ENCODE results near the gene FAM234B. TPM values are rescaled to one million over a fixed set of nuclear protein-coding genes. Genes with fewer than 3 reads are reported as not detected.

Gene FAM234B
- total RNA-seq, 1 experiment from 2014 or later: 2.7 TPM

- H3K36me3 Mint-ChIP-seq (ENCODE audit: insufficient read depth, unreplicated experiment): no peaks in the 10 kb centered on the region
- no peaks in the 10 kb centered on the region for H3K9me3 Mint-ChIP-seq (ENCODE audit: low read depth, unreplicated experiment)
- DNase-seq: no peak
- no peak overlapping the region for H3K27ac Mint-ChIP-seq (ENCODE audit: unreplicated experiment)
- BruUV-seq (replicated peaks): no TSS peak
- H3K4me3 Mint-ChIP-seq (ENCODE audit: low read depth, unreplicated experiment): no peak overlapping the region
- TF ChIP-seq, protein P1, sequence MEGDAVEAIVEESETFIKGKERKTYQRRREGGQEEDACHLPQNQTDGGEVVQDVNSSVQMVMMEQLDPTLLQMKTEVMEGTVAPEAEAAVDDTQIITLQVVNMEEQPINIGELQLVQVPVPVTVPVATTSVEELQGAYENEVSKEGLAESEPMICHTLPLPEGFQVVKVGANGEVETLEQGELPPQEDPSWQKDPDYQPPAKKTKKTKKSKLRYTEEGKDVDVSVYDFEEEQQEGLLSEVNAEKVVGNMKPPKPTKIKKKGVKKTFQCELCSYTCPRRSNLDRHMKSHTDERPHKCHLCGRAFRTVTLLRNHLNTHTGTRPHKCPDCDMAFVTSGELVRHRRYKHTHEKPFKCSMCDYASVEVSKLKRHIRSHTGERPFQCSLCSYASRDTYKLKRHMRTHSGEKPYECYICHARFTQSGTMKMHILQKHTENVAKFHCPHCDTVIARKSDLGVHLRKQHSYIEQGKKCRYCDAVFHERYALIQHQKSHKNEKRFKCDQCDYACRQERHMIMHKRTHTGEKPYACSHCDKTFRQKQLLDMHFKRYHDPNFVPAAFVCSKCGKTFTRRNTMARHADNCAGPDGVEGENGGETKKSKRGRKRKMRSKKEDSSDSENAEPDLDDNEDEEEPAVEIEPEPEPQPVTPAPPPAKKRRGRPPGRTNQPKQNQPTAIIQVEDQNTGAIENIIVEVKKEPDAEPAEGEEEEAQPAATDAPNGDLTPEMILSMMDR (IDR thresholded peaks at IDR 0.05; ENCODE audit: unreplicated experiment): no peak
- CTCF ChIA-PET: no interaction called here
- intact Hi-C loops (cut with micrococcal nuclease; ENCODE audit: unreplicated experiment): no loop called here
- peaks cover 63% of the 10 kb centered on the region for H3K27me3 Mint-ChIP-seq (ENCODE audit: unreplicated experiment)
- no peaks in the 10 kb centered on the region for H3K4me1 Mint-ChIP-seq (ENCODE audit: low read depth, unreplicated experiment)
Measured at GRCh38 chr12:13036881-13037280, 7.3 kb upstream of the FAM234B start.

DNA sequence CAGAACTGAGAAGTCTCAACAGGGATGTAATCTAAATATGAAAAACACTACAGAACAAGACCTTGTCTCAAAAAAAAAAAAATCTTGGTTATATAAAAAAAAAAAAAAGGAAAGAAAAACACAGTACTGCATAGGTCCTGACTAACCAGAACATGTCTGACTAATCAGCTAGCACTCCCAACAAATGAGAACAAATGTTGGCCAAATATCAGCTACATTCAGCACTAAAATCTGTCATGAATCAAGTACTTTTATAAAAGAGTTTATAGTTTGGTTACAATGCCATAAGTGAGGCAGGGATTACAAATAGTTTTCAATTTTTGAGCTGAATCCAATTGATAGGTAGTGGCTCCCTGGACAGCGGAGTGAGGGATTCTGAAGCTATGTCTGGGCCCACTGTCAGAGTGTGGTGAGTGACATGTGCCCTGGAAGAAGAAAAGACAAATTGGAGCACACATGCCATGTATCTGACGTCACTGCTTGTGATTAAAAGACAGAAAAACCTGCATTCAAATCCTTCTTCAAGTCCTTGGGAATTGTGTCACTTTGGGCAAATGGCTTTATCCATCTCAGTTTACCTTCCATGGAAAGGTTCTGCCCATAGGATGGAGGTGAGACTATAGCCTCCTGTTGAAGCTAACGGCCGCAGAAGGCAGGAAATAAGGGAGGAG is 5.6 kb upstream of the FAM234B start:
- Mint-ChIP-seq H3K27me3 (ENCODE audit: unreplicated experiment) (peaks cover 80% of the 10 kb centered on the region), H3K27ac (ENCODE audit: unreplicated experiment) (no peak overlapping the region), H3K4me1 (ENCODE audit: low read depth, unreplicated experiment) (no peaks in the 10 kb centered on the region), H3K4me3 (ENCODE audit: low read depth, unreplicated experiment) (no peak overlapping the region), H3K9me3 (ENCODE audit: low read depth, unreplicated experiment) (no peaks in the 10 kb centered on the region), H3K36me3 (ENCODE audit: insufficient read depth, unreplicated experiment) (no peaks in the 10 kb centered on the region)
- TF ChIP-seq, protein P1 (IDR thresholded peaks at IDR 0.05; ENCODE audit: unreplicated experiment): no peak
- intact Hi-C loops (cut with micrococcal nuclease; ENCODE audit: unreplicated experiment): no loop called here
- DNase-seq: no peak
- no TSS peak for BruUV-seq (replicated peaks)
- CTCF ChIA-PET: interaction anchor here (0.6 to 1.6 kb wide), 2 partner anchors 173 to 1269 kb away, joined by 3 to 8 read pairs; no protein-coding TSS in a partner anchor

DNA sequence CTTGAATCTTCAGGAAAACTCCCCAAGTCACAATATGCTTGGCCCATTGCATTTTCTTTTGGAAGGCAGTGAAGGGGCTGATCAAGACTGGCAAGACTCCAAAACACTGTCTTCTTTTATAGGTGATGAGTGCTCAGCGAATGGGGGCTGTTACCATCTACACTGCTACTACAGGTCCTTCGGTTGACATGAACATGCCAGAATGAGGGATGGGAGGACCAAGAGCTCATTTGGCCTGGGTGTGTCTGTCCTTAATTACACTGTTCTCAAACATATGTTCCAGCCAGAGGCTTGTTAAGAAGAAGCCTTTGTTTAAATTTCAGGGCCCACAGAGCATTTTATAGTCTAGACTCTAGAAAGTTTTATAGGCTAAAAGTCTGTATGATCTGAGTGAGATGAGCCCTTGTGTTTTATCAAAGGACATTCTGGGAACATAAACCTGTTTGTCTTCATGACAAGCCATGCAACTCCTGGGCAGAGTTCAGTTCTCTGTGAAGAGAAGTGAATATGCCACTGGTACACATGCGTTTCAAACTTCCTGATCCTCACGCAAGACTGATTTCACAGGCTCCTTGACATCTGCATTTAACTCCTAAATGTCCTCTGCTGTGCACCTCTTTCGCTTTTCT is 4.7 kb upstream of the FAM234B start:
- intact Hi-C loops (cut with micrococcal nuclease; ENCODE audit: unreplicated experiment): no loop called here

DNA sequence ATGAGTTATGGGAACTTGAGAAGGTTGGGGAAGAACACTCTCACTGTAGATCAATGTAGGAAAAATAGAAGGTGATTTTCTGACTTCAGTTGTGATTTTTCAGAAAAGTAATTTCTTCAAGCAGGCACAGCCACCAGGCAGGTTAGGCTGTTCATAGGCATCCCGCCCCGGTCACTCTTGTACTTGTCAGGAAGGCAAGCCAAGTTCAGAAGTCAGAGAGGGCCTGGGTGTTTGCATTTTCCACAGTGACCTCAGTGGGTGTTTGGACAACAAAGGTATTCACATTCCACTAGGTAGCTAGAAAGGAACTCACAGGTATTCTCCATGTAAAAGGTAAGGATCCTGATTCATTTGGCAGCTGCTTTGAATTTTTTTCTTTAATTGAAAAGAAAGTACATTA is 3.0 kb upstream of the FAM234B start:
- CTCF ChIA-PET: no interaction called here
- H3K9me3 Mint-ChIP-seq (ENCODE audit: low read depth, unreplicated experiment): no peaks in the 10 kb centered on the region
- peaks cover 11% of the 10 kb centered on the region for H3K36me3 Mint-ChIP-seq (ENCODE audit: insufficient read depth, unreplicated experiment)
- H3K4me1 Mint-ChIP-seq (ENCODE audit: low read depth, unreplicated experiment): no peaks in the 10 kb centered on the region
- TF ChIP-seq, protein P1 (IDR thresholded peaks at IDR 0.05; ENCODE audit: unreplicated experiment): no peak
- DNase-seq: no peak
- no peak overlapping the region for H3K27ac Mint-ChIP-seq (ENCODE audit: unreplicated experiment)
- intact Hi-C loops (cut with micrococcal nuclease; ENCODE audit: unreplicated experiment): no loop called here
- H3K4me3 Mint-ChIP-seq (ENCODE audit: low read depth, unreplicated experiment): no peak overlapping the region
- peaks cover 77% of the 10 kb centered on the region for H3K27me3 Mint-ChIP-seq (ENCODE audit: unreplicated experiment)
- BruUV-seq (replicated peaks): no TSS peak

More for the DNA sequence above, 4.7 kb upstream of the FAM234B start:
- TF ChIP-seq, protein P1 (IDR thresholded peaks at IDR 0.05; ENCODE audit: unreplicated experiment): no peak
- Mint-ChIP-seq H3K36me3 (ENCODE audit: insufficient read depth, unreplicated experiment) (peaks cover 7% of the 10 kb centered on the region), H3K27me3 (ENCODE audit: unreplicated experiment) (peaks cover 84% of the 10 kb centered on the region), H3K9me3 (ENCODE audit: low read depth, unreplicated experiment) (no peaks in the 10 kb centered on the region), H3K4me1 (ENCODE audit: low read depth, unreplicated experiment) (no peaks in the 10 kb centered on the region), H3K27ac (ENCODE audit: unreplicated experiment) (no peak overlapping the region), H3K4me3 (ENCODE audit: low read depth, unreplicated experiment) (no peak overlapping the region)
- no TSS peak for BruUV-seq (replicated peaks)
- no peak for DNase-seq
- CTCF ChIA-PET: interaction anchor here (1.6 kb wide), 1 partner anchor 172 kb away, joined by 8 read pairs; no protein-coding TSS in a partner anchor
